Measurements from ENCODE around the gene FIBIN.

DNA sequence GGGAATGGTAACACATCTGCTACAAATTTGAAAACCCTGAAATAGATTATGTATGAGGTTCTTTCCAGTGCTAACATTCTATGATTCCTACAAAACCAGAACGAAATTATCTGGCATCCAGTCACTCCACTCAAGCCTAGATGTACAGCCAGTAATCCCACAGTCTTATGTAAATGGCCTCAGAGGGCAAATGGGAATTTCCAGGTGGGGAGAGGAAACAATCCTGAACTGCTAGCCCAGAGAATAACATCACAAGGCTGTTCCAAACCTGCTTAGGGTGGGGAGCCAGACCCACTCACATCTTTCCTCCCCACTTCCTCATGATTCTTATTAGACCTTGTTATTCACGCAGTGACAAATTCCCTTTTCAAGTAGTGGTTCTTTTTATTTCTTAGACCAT lies 3.5 kb downstream of the FIBIN start:
- TF ChIP-seq, protein P1, sequence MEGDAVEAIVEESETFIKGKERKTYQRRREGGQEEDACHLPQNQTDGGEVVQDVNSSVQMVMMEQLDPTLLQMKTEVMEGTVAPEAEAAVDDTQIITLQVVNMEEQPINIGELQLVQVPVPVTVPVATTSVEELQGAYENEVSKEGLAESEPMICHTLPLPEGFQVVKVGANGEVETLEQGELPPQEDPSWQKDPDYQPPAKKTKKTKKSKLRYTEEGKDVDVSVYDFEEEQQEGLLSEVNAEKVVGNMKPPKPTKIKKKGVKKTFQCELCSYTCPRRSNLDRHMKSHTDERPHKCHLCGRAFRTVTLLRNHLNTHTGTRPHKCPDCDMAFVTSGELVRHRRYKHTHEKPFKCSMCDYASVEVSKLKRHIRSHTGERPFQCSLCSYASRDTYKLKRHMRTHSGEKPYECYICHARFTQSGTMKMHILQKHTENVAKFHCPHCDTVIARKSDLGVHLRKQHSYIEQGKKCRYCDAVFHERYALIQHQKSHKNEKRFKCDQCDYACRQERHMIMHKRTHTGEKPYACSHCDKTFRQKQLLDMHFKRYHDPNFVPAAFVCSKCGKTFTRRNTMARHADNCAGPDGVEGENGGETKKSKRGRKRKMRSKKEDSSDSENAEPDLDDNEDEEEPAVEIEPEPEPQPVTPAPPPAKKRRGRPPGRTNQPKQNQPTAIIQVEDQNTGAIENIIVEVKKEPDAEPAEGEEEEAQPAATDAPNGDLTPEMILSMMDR (IDR thresholded peaks at IDR 0.05): no peak
- TF ChIP-seq POLR2A (IDR thresholded peaks at IDR 0.05): no peak

Measured in esophagus squamous epithelium (tissue), 4 donors.